Sigmoid colon (tissue), 7 donors: ENCODE data around the gene CDKAL1. TPM values are rescaled to one million over a fixed set of nuclear protein-coding genes. Genes with fewer than 3 reads are reported as not detected.

Source experiments
- DNase-seq: peaks from one replicate; pipeline ENCODE4 v3.0.0-alpha.2; 2019
- H3K27ac ChIP-seq, 4 donors: fragments of 200-600 bp; sonication (generic); one replicate each; pipeline ENCODE4 v1.5.1; 2016 to 2019; ENCODE audit warnings: mild to moderate bottlenecking in 1 of 4
- H3K27me3 ChIP-seq, 3 donors: fragments of 200-600 bp; sonication (generic); one replicate each; pipeline ENCODE4 v1.5.1; 2019; ENCODE audit warnings: mild to moderate bottlenecking in 1 of 3
- H3K36me3 ChIP-seq, 4 donors: fragments of 200-600 bp; sonication (generic); one replicate each; pipeline ENCODE4 v1.5.1; 2016 to 2019
- H3K4me1 ChIP-seq, 4 donors: fragments of 200-600 bp; sonication (generic); one replicate each; pipeline ENCODE4 v1.5.1; 2017 to 2019
- H3K4me3 ChIP-seq, 4 donors: fragments of 200-600 bp; sonication (generic); one replicate each; pipeline ENCODE4 v1.5.1; 2017 to 2019; ENCODE audit warnings: mild to moderate bottlenecking in 2 of 4, moderate library complexity in 1 of 4
- H3K9me3 ChIP-seq, 4 donors: fragments of 200-600 bp in 3 of 4; sonication (generic) in 3 of 4; one replicate each; pipeline versions ENCODE4 v1.5.1 to v1.6.1; 2013 to 2019
- CTCF ChIP-seq, 4 experiments: fragments of 450-650 bp in 3 of 4; fragments of 200-600 bp in 1 of 4; IDR thresholded peaks; one replicate each; pipeline ENCODE4 v1.5.1; 2016 to 2019; ENCODE audit warnings: antibody characterized with exemption in 4 of 4, mild to moderate bottlenecking in 3 of 4, moderate library complexity in 2 of 4
- EP300 ChIP-seq, 4 donors: sonication (generic); formaldehyde crosslinking; IDR thresholded peaks; one replicate each; pipeline ENCODE4 v1.6.1; 2017; ENCODE audit warnings: antibody characterized with exemption in 4 of 4
- POLR2A ChIP-seq, 2 donors: fragments of 450-650 bp; IDR thresholded peaks; one replicate each; pipeline ENCODE4 v1.6.1; 2016; ENCODE audit warnings: antibody characterized with exemption in 2 of 2, mild to moderate bottlenecking in 2 of 2, moderate library complexity in 2 of 2
- POLR2AphosphoS5 ChIP-seq, 4 donors: sonication (generic); formaldehyde crosslinking; IDR thresholded peaks; one replicate each; pipeline ENCODE4 v1.6.1; 2017; ENCODE audit warnings: antibody characterized with exemption in 4 of 4
- WGBS, 2 donors: extraction: QIAGEN DNeasy Blood & Tissue Kit; methylation state at CpG; one replicate each; pipeline ENCODE4 v1.1.7; 2013; 5-methylcytosine and 5-hydroxymethylcytosine counted together
- intact Hi-C: fragments of 100-400 bp; cut with DNase I; formaldehyde crosslinking; loops from one replicate; pipeline ENCODE4 v1.15.1; 2023
- polyA plus RNA-seq, 3 donors: library from polyadenylated mRNA; stranded (reverse); fragments of 200-250 nt; gene quantifications; one replicate each; pipeline ENCODE4 v1.2.3, GENCODE V29; 2013
- total RNA-seq, 4 donors: library from RNA; depleted of rRNA; stranded (reverse); fragments of >200 nt; gene quantifications; one replicate each; pipeline ENCODE4 v1.1.0, GENCODE V29; 2016
- donor health status: healthy with polysubstance abuse.
- donor health status: Bipolar disorder and iron deficiency.
- donor health status: healthy.

CDKAL1 gene
- total and polyA plus RNA-seq, 7 donors, result 2.8 to 14.7 (median 11.4) TPM

GRCh38 chr6:20757761-20758160 lies 223.5 kb downstream of the CDKAL1 start:
- no peak for TF ChIP-seq POLR2AphosphoS5 (IDR thresholded peaks at IDR 0.05)
- no peaks in the 10 kb centered on the region for H3K9me3 ChIP-seq
- intact Hi-C loops, result no loop called here
- H3K36me3 ChIP-seq, result no peaks in the 10 kb centered on the region
- H3K4me1 ChIP-seq, result no peaks in the 10 kb centered on the region
- WGBS, 2 donors, result 80 to 90% methylated on average over 2 of the region's 2 CpGs
- no peak overlapping the region for H3K4me3 ChIP-seq
- H3K27ac ChIP-seq, result no peak overlapping the region
- no peaks in the 10 kb centered on the region for H3K27me3 ChIP-seq
- DNase-seq, result no peak

- H3K4me1 ChIP-seq, result no peaks in the 10 kb centered on the region
- WGBS, 2 donors, result 95 to 96% methylated on average over 4 of the region's 4 CpGs
- H3K4me3 ChIP-seq, result no peak overlapping the region
- H3K27ac ChIP-seq, result no peak overlapping the region
- intact Hi-C loops, result no loop called here
- no peaks in the 10 kb centered on the region for H3K36me3 ChIP-seq
- TF ChIP-seq POLR2AphosphoS5 (IDR thresholded peaks at IDR 0.05), result no peak
- TF ChIP-seq CTCF (IDR thresholded peaks at IDR 0.05), result no peak
- TF ChIP-seq EP300 (IDR thresholded peaks at IDR 0.05), result no peak
- TF ChIP-seq POLR2A (IDR thresholded peaks at IDR 0.05), result no peak
- no peaks in the 10 kb centered on the region for H3K27me3 ChIP-seq
- DNase-seq, result no peak
- no peaks in the 10 kb centered on the region for H3K9me3 ChIP-seq
Observed at GRCh38 chr6:20763296-20763695, 229.0 kb downstream of the CDKAL1 start.

GRCh38 chr6:20769631-20770030 lies 235.4 kb downstream of the CDKAL1 start:
- no peak overlapping the region for H3K27ac ChIP-seq
- no peak overlapping the region for H3K4me3 ChIP-seq
- no peaks in the 10 kb centered on the region for H3K36me3 ChIP-seq
- TF ChIP-seq POLR2AphosphoS5 (IDR thresholded peaks at IDR 0.05) (no peak), EP300 (IDR thresholded peaks at IDR 0.05) (no peak), POLR2A (IDR thresholded peaks at IDR 0.05) (no peak), CTCF (IDR thresholded peaks at IDR 0.05) (no peak)
- no peaks in the 10 kb centered on the region for H3K4me1 ChIP-seq
- no peak for DNase-seq
- intact Hi-C loops, result no loop called here
- H3K27me3 ChIP-seq, result no peaks in the 10 kb centered on the region
- H3K9me3 ChIP-seq, result no peaks in the 10 kb centered on the region
- 78 to 95% methylated on average over 3 of the region's 3 CpGs for WGBS, 2 donors

GRCh38 chr6:20770773-20771172 lies 236.5 kb downstream of the CDKAL1 start:
- no peak overlapping the region for H3K4me3 ChIP-seq
- H3K36me3 ChIP-seq, result no peaks in the 10 kb centered on the region
- H3K9me3 ChIP-seq, result no peaks in the 10 kb centered on the region
- intact Hi-C loops, result no loop called here
- WGBS, 2 donors, result 53 to 76% methylated on average over 1 of the region's 1 CpG
- no peak for DNase-seq
- no peaks in the 10 kb centered on the region for H3K4me1 ChIP-seq
- TF ChIP-seq EP300 (IDR thresholded peaks at IDR 0.05) (no peak), CTCF (IDR thresholded peaks at IDR 0.05) (no peak)
- H3K27me3 ChIP-seq, result no peaks in the 10 kb centered on the region
- H3K27ac ChIP-seq, result no peak overlapping the region

GRCh38 chr6:20771409-20771808 lies 237.2 kb downstream of the CDKAL1 start:
- no peak overlapping the region for H3K4me3 ChIP-seq
- H3K4me1 ChIP-seq, result no peaks in the 10 kb centered on the region
- H3K36me3 ChIP-seq, result no peaks in the 10 kb centered on the region
- 77 to 89% methylated on average over 6 of the region's 6 CpGs for WGBS, 2 donors
- DNase-seq, result no peak
- intact Hi-C loops, result no loop called here
- no peaks in the 10 kb centered on the region for H3K27me3 ChIP-seq
- no peak overlapping the region for H3K27ac ChIP-seq
- no peaks in the 10 kb centered on the region for H3K9me3 ChIP-seq
- TF ChIP-seq CTCF (IDR thresholded peaks at IDR 0.05) (no peak), EP300 (IDR thresholded peaks at IDR 0.05) (no peak), POLR2A (IDR thresholded peaks at IDR 0.05) (no peak), POLR2AphosphoS5 (IDR thresholded peaks at IDR 0.05) (no peak)
